ENCODE data around the gene DLEC1. TPM values are rescaled to one million over a fixed set of nuclear protein-coding genes. Genes with fewer than 3 reads are reported as not detected.
"Not testable (repeated sequence)": the region's sequence is repeated elsewhere in the genome, so short reads cannot be mapped to it uniquely, and the experiment has no call there.

The DLEC1 gene
- total and polyA plus RNA-seq, 8 donors: 0.14 to 0.75 (median 0.51) TPM

DNA sequence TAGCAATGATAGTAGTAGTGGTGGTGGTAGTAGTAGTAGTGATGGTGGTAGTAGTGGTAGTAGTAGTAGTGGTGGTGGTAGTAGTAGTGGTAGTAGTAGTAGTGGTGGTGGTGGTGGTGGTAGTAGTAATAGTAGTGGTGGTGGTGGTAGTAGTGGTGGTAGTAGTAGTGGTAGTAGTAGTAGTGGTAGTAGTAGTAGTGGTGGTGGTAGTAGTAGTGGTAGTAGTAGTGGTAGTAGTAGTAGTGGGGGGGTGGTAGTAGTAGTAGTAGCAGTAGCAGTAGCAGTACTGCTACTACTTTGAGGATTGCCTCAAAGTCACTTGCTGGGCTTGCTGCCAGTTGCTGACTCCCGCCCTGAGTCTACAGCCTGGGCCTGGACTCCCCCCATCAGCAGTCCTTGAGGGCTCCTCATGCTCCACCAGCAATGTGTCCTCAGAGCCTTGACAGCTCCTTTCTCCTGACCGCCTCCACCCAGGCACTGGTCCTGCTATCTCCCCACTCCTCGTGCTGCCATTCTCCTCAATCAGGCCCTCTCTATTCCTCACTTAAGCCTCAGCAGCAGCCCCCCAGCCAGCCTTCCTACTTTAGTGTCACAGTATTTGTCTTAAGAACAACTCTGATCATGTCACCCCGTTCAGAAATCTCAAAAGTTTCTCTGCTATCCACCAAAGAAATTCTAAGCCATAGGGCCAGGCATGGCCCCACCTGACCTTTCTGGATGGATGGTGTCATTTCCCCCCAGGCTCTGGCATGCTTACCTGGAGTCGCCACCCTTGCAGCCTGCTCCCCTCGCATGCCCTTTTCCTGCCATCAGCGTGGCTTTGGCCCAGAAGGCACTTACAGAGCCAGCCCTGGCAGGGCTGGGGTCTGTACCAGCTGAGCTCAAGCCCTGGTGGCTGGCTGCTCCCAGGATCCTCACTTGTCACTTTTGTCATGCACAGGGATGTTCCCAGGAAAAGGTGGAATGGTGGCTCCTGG is 45.6 kb downstream of the DLEC1 start:
- intact Hi-C loops (cut with DNase I): no loop called here
- TF ChIP-seq, protein P1, sequence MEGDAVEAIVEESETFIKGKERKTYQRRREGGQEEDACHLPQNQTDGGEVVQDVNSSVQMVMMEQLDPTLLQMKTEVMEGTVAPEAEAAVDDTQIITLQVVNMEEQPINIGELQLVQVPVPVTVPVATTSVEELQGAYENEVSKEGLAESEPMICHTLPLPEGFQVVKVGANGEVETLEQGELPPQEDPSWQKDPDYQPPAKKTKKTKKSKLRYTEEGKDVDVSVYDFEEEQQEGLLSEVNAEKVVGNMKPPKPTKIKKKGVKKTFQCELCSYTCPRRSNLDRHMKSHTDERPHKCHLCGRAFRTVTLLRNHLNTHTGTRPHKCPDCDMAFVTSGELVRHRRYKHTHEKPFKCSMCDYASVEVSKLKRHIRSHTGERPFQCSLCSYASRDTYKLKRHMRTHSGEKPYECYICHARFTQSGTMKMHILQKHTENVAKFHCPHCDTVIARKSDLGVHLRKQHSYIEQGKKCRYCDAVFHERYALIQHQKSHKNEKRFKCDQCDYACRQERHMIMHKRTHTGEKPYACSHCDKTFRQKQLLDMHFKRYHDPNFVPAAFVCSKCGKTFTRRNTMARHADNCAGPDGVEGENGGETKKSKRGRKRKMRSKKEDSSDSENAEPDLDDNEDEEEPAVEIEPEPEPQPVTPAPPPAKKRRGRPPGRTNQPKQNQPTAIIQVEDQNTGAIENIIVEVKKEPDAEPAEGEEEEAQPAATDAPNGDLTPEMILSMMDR (IDR thresholded peaks at IDR 0.05): no peak
- FAIRE-seq: no peak

DNA sequence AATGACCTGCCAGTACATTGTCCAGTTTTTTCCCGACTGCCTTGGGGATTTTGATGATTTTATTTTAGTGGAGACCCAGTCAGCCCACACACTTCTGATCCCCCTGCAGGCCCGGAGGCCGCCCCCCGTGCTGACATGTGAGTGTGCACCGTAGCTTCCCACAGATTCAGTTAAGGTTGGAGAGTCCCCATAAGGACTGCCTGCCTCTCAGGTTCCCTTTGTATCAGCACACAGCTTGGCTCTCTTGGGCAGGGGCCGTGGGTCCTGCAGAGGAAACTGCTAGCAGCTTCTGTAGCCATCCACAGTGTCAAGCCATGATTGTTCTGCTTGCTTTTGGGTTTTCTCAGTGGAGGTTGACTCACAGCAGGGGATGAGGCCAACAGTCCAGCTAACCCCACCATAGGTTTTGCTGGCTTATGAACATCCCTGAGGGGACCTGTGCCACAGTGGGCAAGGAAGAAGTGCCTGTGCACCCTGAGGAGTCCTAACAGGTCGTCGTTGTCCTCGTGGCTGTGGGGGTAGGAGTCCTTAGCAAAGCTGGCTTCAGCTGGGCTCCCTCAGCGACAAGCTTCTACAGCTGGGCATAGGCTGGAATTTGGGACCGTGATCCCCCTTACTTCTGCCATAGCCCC is 46.4 kb downstream of the DLEC1 start:
- Histone ChIP-seq H3K9me3 (no peaks in the 10 kb centered on the region), H3K4me1 (no peaks in the 10 kb centered on the region), H3K4me3 (no peak overlapping the region), H3K27ac (no peak overlapping the region), H3K27me3 (no peaks in the 10 kb centered on the region), H3K36me3 (no peaks in the 10 kb centered on the region)
- no peak for FAIRE-seq
- TF ChIP-seq, protein P1 (IDR thresholded peaks at IDR 0.05): no peak
- intact Hi-C loops (cut with DNase I): no loop called here
- no peak for ATAC-seq
- DNase-seq: no peak
- WGBS, 2 donors: 82 to 83% methylated on average over 11 of the region's 11 CpGs

More for the DNA sequence above, 45.6 kb downstream of the DLEC1 start:
- H3K36me3 ChIP-seq: no peaks in the 10 kb centered on the region
- DNase-seq: peak in 2 of 6 donors; percentile 8 to 41
- no peaks in the 10 kb centered on the region for H3K4me1 ChIP-seq
- no peaks in the 10 kb centered on the region for H3K9me3 ChIP-seq
- H3K4me3 ChIP-seq: no peak overlapping the region
- WGBS, 2 donors: 59 to 76% methylated on average over 7 of the region's 7 CpGs
- no peak overlapping the region for H3K27ac ChIP-seq
- ATAC-seq: peak in 3 of 4 donors; percentile 44 to 56 (median 51)
- no peaks in the 10 kb centered on the region for H3K27me3 ChIP-seq

DNA sequence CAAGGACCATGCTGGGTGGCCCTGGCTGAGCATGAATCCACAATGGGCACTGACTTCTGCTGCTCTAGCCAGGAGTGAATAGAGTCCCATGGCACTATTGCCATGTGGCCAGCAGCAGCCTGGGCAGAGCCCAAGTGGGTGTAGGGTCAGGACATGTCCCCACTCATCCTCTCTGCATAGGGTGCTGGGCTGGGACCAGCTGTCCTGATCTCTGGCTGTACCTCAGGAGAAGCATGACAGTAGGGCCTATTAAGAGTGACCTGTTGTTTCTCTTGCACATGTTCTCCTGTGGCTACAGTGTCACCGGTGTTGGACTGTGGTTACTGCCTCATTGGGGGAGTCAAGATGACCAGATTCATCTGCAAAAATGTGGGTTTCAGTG is 46.9 kb downstream of the DLEC1 start:
- 84 to 85% methylated on average over 1 of the region's 1 CpG for WGBS, 2 donors
- ATAC-seq (no peak), FAIRE-seq (no peak)

DNA sequence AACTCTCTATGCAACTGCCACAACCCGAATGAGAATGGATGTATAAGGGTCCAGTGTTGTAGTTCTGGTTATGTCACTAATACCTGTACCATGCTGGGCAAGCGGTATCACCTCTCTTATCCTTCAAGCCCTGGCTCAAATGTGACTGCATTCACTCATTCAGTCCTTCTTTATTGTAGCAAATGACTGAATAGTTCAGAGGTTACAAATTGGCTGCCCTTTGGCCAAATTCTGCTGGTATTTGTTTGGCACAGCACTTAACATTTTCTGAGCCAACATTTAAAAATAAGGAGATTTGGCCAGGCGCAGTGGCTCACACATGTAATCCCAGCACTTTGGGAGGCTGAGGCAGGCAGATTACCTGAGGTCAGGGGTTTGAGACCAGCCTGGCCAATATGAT is 47.5 kb downstream of the DLEC1 start:
- intact Hi-C loops (cut with DNase I): no loop called here
- H3K4me3 ChIP-seq: no peak overlapping the region
- H3K36me3 ChIP-seq: no peaks in the 10 kb centered on the region
- TF ChIP-seq, protein P1 (IDR thresholded peaks at IDR 0.05): no peak
- no peaks in the 10 kb centered on the region for H3K9me3 ChIP-seq
- no peaks in the 10 kb centered on the region for H3K27me3 ChIP-seq
- no peak overlapping the region for H3K27ac ChIP-seq
- H3K4me1 ChIP-seq: no peaks in the 10 kb centered on the region
- ATAC-seq (no peak), FAIRE-seq (no peak), DNase-seq (no peak)
- 76 to 79% methylated on average over 3 of the region's 3 CpGs for WGBS, 2 donors

More for the DNA sequence above, 46.9 kb downstream of the DLEC1 start:
- no peaks in the 10 kb centered on the region for H3K27me3 ChIP-seq
- no peaks in the 10 kb centered on the region for H3K9me3 ChIP-seq
- H3K4me3 ChIP-seq: no peak overlapping the region
- TF ChIP-seq, protein P1 (IDR thresholded peaks at IDR 0.05): no peak
- H3K36me3 ChIP-seq: no peaks in the 10 kb centered on the region
- H3K27ac ChIP-seq: no peak overlapping the region
- DNase-seq: no peak
- intact Hi-C loops (cut with DNase I): no loop called here
- H3K4me1 ChIP-seq: no peaks in the 10 kb centered on the region

DNA sequence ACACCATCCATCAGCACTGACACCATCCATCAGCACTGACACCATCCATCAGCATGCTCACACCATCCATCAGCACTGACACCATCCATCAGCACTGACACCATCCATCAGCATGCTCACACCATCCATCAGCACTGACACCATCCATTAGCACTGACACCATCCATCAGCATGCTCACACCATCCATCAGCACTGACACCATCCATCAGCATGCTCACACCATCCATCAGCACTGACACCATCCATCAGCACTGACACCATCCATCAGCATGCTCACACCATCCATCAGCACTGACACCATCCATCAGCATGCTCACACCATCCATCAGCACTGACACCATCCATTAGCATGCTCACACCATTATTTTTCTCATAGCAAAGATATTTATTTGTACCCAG is 48.3 kb downstream of the DLEC1 start:
- H3K27ac ChIP-seq; ATAC-seq; H3K4me3 ChIP-seq; H3K4me1 ChIP-seq; FAIRE-seq; H3K36me3 ChIP-seq; DNase-seq; intact Hi-C loops (cut with DNase I); H3K9me3 ChIP-seq; H3K27me3 ChIP-seq: not testable (repeated sequence)

Measured in pancreas (tissue), 10 donors.